Testis (tissue), 3 donors: Measurements from ENCODE around the gene THEMIS. TPM values are rescaled to one million over a fixed set of nuclear protein-coding genes. Genes with fewer than 3 reads are reported as not detected.

ENCODE experiments used
- DNase-seq: peaks from one replicate; pipeline ENCODE4 v3.0.0-alpha.2; 2019
- H3K27ac ChIP-seq, 2 donors: fragments of 200-600 bp; sonication (generic); one replicate each; pipeline ENCODE4 v1.5.1; 2019
- H3K27me3 ChIP-seq: fragments of 200-600 bp; sonication (generic); one replicate; pipeline ENCODE4 v1.5.1; 2019
- H3K36me3 ChIP-seq: fragments of 200-600 bp; sonication (generic); one replicate; pipeline ENCODE4 v1.5.1; 2017; ENCODE audit warnings: low read depth; ENCODE audit errors: missing control alignments
- H3K4me1 ChIP-seq: fragments of 200-600 bp; sonication (generic); one replicate; pipeline ENCODE4 v1.5.1; 2019
- H3K4me3 ChIP-seq, 2 donors: fragments of 200-600 bp; sonication (generic); one replicate each; pipeline ENCODE4 v1.5.1; 2017 to 2019
- H3K9me3 ChIP-seq: fragments of 200-600 bp; sonication (generic); one replicate; pipeline ENCODE4 v1.5.1; 2017
- POLR2A ChIP-seq: fragments of 450-650 bp; IDR thresholded peaks from one replicate; pipeline ENCODE4 v1.6.1; 2017; ENCODE audit warnings: antibody characterized with exemption, mild to moderate bottlenecking, moderate library complexity
- WGBS, 2 donors: methylation state at CpG; one replicate each; pipeline ENCODE4 v1.1.5; 2018; 5-methylcytosine and 5-hydroxymethylcytosine counted together
- intact Hi-C: fragments of 100-400 bp; cut with DNase I; formaldehyde crosslinking; loops from one replicate; pipeline ENCODE4 v1.15.1; 2023; ENCODE audit warnings: low total_unique reads
- polyA plus RNA-seq: library from polyadenylated mRNA; stranded (reverse); fragments of 350-450 nt; fragmentation: Illumina TruSeq; extraction: RNeasy Lipid Tissue Mini Kit (QIAGEN cat#74804); gene quantifications from one replicate; pipeline ENCODE4 v1.2.3, GENCODE V29; 2014; ENCODE audit warnings: low read depth, low replicate concordance; ENCODE audit not compliant: insufficient read depth
- total RNA-seq, 2 donors: library from RNA; depleted of rRNA; stranded (reverse); fragments of >200 nt; gene quantifications; one replicate each; pipeline ENCODE4 v1.2.3, GENCODE V29; 2016
- TF ChIP-seq, protein P1 (sequence below), 3 experiments: fragments of 450-650 bp in 2 of 3; fragments of 200-600 bp in 1 of 3; sonication (generic) in 1 of 3; IDR thresholded peaks; one replicate each; pipeline ENCODE4 v1.5.1; 2016 to 2019; ENCODE audit warnings: antibody characterized with exemption in 3 of 3, mild to moderate bottlenecking in 2 of 3, moderate library complexity in 1 of 3

Gene THEMIS
- total and polyA plus RNA-seq, 3 donors from 2014 or later: 0.36 to 2.1 (median 0.62) TPM

DNA sequence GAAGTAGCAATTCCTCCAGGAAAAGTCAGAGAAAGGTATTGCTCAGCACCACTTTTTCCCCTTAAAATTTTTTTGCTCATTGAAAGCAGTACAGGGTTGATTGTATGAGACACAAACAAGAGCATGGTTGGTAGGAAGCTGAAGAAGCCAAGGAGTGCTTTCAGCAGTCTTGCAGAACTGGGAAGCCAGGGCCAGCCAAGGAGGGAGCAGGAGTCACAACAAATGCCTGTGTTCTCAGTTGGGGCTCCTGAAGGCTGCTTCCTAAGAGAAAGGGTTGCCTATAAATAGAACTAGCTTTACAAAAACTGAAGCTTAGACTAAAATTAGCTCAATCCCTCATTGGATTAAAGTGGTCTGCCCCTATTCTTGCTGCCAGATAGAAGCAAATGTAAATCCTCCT, 3.3 kb upstream of the THEMIS start:
- H3K4me1 ChIP-seq: no peaks in the 10 kb centered on the region
- no peak for DNase-seq
- no peak overlapping the region for H3K27ac ChIP-seq
- H3K9me3 ChIP-seq: no peaks in the 10 kb centered on the region
- intact Hi-C loops: no loop called here
- H3K4me3 ChIP-seq: no peak overlapping the region
- H3K27me3 ChIP-seq: no peaks in the 10 kb centered on the region
- TF ChIP-seq POLR2A: no peak
- TF ChIP-seq, protein P1, sequence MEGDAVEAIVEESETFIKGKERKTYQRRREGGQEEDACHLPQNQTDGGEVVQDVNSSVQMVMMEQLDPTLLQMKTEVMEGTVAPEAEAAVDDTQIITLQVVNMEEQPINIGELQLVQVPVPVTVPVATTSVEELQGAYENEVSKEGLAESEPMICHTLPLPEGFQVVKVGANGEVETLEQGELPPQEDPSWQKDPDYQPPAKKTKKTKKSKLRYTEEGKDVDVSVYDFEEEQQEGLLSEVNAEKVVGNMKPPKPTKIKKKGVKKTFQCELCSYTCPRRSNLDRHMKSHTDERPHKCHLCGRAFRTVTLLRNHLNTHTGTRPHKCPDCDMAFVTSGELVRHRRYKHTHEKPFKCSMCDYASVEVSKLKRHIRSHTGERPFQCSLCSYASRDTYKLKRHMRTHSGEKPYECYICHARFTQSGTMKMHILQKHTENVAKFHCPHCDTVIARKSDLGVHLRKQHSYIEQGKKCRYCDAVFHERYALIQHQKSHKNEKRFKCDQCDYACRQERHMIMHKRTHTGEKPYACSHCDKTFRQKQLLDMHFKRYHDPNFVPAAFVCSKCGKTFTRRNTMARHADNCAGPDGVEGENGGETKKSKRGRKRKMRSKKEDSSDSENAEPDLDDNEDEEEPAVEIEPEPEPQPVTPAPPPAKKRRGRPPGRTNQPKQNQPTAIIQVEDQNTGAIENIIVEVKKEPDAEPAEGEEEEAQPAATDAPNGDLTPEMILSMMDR (IDR thresholded peaks at IDR 0.05): no peak
- H3K36me3 ChIP-seq: no peaks in the 10 kb centered on the region

DNA sequence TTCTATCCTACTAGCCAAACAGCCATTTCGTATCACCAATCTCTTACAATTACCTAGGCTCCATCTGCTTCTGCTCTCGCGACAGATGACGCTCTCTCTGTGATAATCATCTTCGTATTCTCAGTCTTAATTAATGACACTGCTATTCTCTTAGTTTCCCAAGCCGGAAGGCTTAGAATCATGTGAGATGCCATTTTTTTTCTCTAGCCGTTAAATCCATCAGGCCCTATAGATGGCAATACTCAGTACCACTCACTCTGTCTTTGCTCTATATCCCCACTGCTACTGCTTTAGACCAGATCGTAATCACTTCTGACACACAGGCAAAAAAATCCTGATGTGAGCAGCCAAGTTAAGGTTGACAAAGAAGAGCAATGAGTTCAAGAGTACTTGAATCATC, 2.1 kb upstream of the THEMIS start:
- H3K4me1 ChIP-seq: no peaks in the 10 kb centered on the region
- intact Hi-C loops: no loop called here
- H3K36me3 ChIP-seq: no peaks in the 10 kb centered on the region
- H3K9me3 ChIP-seq: no peaks in the 10 kb centered on the region
- TF ChIP-seq, protein P1 (IDR thresholded peaks at IDR 0.05): no peak
- TF ChIP-seq POLR2A: no peak
- no peak overlapping the region for H3K4me3 ChIP-seq
- H3K27ac ChIP-seq: no peak overlapping the region
- H3K27me3 ChIP-seq: no peaks in the 10 kb centered on the region
- WGBS, 2 donors: 73 to 80% methylated on average over 8 of the region's 8 CpGs
- DNase-seq: no peak

- H3K4me1 ChIP-seq: no peaks in the 10 kb centered on the region
- 80 to 83% methylated on average over 2 of the region's 2 CpGs for WGBS, 2 donors
- no peaks in the 10 kb centered on the region for H3K36me3 ChIP-seq
- no peaks in the 10 kb centered on the region for H3K27me3 ChIP-seq
- H3K4me3 ChIP-seq: no peak overlapping the region
- intact Hi-C loops: no loop called here
- no peak overlapping the region for H3K27ac ChIP-seq
- no peak for TF ChIP-seq POLR2A
- TF ChIP-seq, protein P1 (IDR thresholded peaks at IDR 0.05): no peak
- DNase-seq: no peak
- no peaks in the 10 kb centered on the region for H3K9me3 ChIP-seq
Observed at GRCh38 chr6:127897484-127897883, 3.4 kb downstream of the THEMIS start.

- H3K4me1 ChIP-seq: no peaks in the 10 kb centered on the region
- 80 to 84% methylated on average over 1 of the region's 1 CpG for WGBS, 2 donors
- DNase-seq: no peak
- no peaks in the 10 kb centered on the region for H3K9me3 ChIP-seq
- intact Hi-C loops: no loop called here
- H3K27ac ChIP-seq: no peak overlapping the region
- TF ChIP-seq POLR2A: no peak
- TF ChIP-seq, protein P1 (IDR thresholded peaks at IDR 0.05): no peak
- H3K4me3 ChIP-seq: no peak overlapping the region
- H3K27me3 ChIP-seq: no peaks in the 10 kb centered on the region
- H3K36me3 ChIP-seq: no peaks in the 10 kb centered on the region
Observed at GRCh38 chr6:127894051-127894450, 6.8 kb downstream of the THEMIS start.

DNA sequence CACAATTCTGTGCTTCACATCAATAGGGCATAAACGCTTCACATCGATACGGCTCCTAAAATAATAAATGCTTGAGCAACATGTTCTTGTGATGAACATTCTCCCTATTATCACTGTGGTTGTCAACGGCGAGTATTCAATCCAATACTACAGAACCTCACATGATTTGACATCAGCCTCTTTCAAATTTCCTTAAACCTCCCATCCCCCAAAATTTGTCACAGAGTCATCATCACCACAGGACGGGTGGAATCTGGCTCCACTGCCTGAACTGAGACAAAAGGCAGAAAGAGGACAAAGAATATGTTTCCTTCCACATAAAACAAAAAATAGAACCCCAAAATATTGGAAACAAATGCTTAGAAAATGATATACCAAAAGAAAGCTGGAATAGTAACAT, 7.3 kb downstream of the THEMIS start:
- WGBS, 2 donors: 80 to 87% methylated on average over 6 of the region's 6 CpGs
- intact Hi-C loops: no loop called here

More for the DNA sequence above, 7.3 kb downstream of the THEMIS start:
- Histone ChIP-seq H3K9me3 (no peaks in the 10 kb centered on the region), H3K4me1 (no peaks in the 10 kb centered on the region), H3K27me3 (no peaks in the 10 kb centered on the region), H3K36me3 (no peaks in the 10 kb centered on the region), H3K4me3 (no peak overlapping the region), H3K27ac (no peak overlapping the region)
- DNase-seq: no peak
- TF ChIP-seq POLR2A: no peak
- TF ChIP-seq, protein P1 (IDR thresholded peaks at IDR 0.05): no peak
